ENCODE results near the gene PHOX2B.
"Not testable (repeated sequence)": the region's sequence is repeated elsewhere in the genome, so short reads cannot be mapped to it uniquely, and the experiment has no call there.

PHOX2B gene

DNA sequence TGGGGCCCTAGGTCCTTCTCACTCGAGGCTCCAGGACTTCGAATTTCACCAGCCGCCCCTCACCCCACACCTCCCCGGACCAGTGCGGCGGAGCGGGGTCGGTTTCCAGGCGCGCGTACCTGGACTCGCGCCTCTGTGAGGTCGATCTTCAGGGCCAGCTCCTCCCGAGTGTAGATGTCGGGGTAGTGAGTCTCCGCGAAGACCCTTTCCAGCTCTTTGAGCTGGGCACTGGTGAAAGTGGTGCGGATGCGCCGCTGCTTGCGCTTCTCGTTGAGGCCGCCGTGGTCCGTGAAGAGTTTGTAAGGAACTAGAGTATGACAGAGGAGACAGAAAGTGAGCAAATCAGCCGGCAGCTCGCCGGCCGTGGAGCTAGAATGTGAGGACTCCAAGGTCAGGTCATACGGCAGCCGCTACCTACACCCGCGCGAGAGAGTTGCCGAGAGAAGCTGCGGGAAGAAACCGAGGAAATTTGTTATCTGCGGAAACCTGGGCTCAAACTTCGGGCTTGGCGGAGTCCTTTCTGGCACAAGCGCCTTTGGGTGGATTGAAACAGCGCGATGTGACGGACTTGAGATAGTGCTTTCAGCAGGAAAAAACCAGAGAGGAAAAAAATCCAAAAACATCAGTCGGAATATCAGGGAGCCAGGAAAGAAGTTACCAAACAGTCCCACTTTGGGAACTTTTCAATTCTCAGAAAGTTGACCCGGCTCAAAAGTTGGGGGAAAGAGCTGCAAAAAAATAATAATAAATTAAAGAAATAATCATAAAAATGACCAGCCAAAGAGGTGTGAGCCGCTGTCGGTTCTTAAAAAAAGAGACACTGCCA lies 1.1 kb downstream of the PHOX2B start:
- no peak for DNase-seq

DNA sequence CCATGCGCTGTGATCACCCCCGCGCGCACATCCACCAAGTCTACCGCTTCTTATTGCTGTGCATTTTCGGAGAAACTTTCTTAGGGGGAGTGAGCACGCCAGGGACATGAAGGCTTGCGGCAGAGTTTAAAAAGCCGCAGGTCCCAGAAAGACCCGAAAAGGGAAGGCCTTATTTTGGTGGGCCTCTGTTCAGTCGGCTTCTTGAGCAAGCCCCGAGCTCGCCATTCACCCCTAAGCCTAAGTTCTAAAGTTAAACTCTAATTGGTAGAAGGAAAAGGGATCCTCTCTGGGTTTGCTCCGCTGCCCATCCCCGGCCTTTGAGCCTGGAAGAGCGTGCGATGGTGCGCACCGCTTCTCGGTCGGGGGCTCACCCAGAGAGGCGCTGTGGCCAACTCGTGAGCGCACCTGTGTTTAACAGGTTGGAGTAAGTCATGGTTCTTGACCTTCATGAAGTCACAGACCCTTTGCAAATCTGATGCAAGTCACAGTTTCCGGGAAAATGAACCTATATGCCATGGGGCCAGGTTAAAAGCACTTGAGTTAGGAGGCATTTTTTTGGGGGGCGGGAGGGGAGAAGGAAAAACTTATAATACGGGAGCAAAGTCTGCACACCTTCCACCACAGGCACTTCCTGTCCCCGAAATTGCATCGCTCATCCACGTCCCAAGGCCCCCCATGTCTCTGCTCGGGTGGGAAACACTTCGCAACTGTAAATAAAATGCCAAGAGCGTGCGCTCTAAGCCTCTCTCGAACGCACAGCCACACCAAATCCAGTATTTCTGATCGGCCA lies 1.9 kb downstream of the PHOX2B start:
- DNase-seq, result no peak

DNA sequence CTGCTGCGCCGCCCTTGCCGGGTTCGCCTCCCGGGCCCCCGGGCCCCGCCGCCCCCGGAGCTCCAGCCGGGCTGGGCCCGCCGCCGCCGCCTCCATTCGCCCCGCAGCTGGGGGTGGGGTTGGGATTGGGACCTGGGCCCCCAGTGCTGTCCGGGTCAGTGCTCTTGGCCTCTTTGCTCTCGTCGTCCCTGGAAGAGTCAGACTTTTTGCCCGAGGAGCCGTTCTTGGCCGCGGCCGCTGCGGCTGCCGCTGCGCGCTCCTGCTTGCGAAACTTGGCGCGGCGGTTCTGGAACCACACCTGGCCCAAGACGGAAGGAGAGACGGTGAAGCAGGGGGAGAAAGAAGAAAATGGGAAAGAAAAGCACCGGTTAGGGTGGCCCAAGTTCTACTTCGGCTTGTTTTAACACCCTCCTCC lies 2.5 kb downstream of the PHOX2B start:
- no peak for DNase-seq

DNA sequence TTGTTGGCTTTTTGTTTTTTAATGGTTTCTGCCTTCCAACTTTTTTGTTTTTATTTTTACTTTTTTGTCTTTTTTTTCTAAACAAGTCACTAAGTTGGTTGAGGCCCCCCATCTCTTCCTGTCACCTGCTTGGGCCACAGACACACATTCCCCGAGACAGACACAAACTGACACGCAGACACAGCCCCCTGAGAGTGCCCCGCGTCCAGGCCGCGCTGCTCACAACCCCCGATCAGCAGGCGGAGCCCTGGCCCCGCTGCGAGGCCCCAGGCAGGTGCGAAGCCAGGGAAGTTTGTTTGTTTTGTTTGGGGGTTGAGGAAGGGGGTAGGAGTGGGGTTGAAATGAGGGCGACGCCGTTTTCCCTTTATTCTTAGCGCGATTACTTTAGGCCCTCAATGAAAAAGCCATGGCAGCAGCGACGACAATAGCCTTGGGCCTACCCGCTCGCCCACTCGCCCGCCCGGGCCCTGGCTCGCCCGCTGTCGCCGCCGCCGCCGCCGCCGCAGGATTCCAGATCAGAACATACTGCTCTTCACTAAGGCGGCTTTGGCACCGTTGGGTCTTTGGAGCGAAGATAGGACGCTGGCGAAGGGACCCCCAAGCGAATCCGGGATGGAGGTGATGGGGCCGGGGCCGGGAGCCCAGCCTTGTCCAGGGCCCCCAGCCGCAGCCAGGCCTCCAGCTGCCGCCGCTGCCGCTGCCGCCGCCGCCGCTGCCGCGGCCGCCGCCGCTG lies 3.1 kb downstream of the PHOX2B start:
- DNase-seq, result no peak

DNA sequence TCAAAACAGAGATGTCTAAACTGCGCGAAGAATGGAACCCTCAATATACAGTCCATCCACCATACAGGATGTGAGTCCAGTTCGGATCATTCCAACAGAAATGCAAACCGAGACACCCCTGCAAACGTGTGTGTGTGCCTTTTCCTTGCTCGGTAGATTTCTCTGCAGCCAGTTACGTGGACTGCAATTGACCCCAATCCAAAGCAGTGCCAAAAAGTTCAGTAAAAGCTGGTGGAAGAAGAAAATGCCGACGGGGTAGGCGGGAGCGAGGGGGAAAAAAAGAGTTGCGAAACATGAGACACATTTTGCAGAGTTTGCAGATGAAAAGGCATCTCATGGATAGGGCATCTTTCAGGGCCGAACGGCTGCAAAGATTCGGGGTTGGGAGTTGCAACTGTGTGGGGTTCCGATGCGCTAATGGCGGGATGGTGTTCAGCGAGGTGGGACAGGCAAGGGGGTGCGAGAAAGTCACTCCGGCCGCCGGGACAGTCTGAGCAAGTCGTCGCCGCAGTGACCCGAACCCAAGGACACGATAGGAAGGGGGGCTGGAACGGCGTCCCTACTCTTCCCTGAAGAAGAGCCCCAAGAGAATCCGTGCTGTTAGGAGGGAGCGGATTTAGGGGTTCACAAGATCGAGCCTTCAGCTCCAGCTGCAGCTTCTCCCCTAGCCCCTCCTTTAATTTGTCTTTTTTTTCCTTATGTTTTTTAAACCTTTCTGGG lies 3.8 kb downstream of the PHOX2B start:
- no peak for DNase-seq

GRCh38 chr4:41741354-41741753 lies 7.2 kb downstream of the PHOX2B start:
- no peak for DNase-seq

DNA sequence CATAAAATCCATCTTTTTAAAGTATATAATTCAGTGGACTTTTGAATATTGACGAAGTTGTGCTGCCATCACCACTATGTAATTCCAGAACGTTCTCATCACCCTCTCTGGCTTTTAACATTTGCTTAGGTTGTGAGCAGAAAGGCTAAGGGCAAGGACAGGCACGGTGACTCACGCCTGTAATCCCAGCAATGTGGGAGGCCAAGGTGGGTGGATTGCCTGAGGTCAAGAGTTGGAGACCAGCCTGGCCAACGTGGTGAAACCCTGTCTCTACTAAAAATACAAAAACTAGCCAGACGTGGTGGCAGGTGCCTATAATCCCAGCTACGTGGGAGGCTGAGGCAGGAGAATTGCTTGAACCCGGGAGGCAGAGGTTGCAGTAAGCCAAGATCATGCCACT lies 11.0 kb downstream of the PHOX2B start:
- not testable (repeated sequence) for DNase-seq

DNA sequence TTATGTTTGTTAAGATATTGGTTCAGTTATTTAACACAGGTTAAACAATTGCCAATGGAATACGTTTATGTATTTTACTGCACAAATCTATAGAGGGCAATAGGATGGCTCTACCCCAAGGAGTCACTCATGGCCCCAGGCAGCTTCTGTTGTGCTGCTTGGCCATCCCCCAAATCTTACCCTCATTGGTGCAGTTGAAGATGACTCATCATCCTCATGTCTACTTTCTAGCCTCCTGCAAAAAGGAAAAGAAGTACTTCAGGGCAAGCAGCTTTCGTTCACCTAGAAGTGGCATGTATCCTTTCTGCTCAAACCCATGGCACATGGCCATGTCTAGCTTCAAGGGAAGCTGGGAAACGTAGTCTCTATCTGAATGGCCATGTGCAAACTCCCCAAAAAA lies 14.2 kb downstream of the PHOX2B start:
- no peak for DNase-seq

- DNase-seq, result no peak
Observed at GRCh38 chr4:41731569-41732126, 16.9 kb downstream of the PHOX2B start.

DNA sequence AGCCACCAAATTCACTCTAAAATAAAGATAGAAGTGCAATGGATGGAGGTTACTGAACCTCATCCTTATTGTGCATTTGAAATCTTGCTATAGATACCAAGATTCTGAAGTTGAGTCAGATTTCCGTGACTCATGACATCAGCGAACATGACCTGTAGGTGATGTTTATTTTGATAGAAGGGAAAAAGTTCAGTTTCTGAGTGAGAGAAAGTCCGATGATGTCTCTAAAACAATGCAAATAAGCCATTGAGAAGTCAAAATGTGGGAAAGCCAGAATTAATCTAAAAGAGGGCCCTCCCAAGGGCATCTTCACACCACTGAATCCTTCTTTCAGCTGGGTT lies 20.0 kb downstream of the PHOX2B start:
- no peak for DNase-seq

DNA sequence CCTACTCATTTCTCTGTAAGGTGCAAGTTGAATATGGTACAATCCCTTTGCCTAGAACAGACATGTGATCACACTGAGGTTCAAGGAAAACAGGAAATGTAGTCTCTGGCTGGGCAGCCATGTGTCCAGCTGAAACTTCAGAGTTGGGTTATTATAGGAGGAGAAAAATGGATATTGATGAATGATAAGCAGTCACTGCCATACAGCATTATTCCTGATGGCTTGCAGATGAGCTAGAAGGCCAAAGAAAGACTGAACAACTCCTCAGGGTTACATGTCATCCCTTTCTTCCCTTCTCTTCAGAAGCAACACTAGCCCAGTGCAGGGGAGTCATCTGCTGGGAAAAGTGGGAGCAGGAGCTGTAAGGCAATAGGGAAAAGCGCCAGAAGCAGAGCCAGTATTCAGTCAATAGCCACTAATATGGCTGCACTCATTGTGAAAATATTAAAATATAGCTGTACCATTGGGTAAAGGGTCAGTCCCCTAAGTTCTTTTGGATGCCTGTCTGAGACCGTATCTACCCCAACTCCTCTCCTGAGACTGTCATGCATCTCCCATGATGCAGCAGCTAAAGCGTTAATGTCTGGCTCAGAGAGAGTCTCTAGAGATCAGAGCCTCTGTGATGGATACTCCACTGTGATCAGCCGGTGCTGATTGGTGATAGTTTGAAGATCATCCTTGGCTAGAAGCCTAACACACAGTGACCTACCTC lies 20.5 kb downstream of the PHOX2B start:
- no peak for DNase-seq

DNA sequence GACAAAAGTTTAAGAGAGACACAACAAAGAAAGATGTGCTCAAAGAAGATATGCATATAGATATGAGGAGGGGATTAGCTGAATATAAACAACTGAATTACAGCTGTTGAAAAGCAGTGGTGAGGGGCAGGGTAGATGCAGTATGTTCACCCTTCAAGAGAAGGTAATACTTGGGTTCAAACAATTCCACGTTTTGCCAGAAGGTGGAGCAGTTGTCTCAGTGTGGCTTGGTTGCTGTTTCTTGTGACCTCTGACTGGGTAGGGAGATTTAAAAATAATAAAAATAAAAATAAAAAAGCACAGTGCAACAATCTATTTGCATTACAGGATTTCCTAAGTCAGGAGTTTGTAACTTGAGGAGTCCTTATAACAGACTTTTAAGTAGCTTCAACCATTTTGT lies 23.3 kb downstream of the PHOX2B start:
- DNase-seq, result no peak

DNA sequence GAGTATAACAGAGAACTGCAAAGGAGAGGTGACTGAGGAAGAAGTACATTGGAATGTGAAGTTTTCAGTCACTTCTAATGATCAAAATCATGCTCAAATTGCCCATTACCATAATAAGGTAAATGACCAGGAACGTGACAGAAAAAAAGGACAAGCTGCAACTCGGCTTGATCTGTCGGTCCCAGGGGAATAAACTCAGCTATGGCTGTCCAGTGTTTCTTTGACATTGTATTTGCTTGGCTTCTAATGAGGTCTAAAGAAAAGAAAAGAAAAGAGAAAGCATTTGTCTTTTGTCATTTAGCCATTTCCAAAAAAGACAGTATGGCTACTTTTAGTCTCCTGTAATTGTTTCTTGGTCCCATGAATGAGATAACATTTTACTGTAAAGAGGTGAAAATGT lies 25.2 kb downstream of the PHOX2B start:
- no peak for DNase-seq

DNA sequence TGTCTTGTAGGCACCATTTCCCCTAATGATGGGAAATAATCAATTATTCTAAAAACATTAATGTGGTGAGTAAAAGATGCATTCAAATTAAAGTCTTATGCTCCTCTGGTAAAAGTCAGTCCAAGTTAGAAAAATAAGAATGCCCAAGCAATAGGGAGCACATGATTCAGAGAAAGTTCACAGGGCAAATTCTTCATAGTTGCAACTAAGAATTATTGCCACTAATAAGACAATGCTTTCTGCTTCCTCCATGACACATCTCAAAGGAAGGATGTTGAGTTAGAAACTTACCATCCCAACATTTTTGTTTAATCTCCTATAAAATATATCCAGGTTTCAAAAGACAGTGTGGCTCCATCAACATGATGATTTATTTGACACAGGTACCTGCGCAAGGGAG lies 26.3 kb downstream of the PHOX2B start:
- no peak for DNase-seq

- DNase-seq, result no peak
Observed at GRCh38 chr4:41719417-41719816, 29.1 kb downstream of the PHOX2B start.

DNA sequence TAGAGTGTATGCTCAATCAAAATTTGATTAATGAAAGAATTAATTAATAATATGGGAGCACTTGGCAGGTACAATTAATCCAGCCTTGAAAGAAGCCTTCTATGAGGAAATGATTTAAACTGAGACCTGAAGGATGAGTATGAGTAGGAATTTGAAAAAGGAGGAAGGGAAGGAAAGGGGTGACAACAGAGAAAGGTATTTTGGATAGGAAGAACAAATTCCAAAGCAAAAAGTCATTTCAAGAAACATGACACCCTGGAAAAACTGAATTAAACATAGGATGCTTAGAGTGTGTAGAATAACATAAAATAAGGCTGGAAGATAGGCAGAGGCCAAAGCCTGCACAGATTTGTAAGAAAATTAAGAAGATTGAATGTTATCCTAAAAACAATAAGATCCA lies 29.6 kb downstream of the PHOX2B start:
- DNase-seq, result no peak

DNA sequence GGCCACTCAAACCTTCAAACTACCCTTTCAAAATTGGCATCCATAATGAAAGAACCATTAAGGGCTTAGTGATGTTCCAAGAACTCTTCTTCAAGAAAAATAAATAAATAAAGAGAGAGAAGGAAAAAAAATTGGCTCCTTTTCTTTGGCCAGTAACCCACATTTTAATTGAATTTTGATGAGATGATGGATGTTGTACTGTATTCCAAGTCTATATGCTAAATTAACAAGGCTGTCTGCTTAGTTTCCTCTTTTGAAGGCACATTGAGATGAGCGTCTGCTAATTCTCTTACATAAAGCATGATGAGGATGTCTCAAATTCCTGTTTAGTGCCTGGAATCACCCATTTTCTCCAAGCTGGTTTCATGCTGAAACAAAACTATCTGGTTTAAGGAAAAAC lies 33.4 kb downstream of the PHOX2B start:
- DNase-seq, result no peak

DNA sequence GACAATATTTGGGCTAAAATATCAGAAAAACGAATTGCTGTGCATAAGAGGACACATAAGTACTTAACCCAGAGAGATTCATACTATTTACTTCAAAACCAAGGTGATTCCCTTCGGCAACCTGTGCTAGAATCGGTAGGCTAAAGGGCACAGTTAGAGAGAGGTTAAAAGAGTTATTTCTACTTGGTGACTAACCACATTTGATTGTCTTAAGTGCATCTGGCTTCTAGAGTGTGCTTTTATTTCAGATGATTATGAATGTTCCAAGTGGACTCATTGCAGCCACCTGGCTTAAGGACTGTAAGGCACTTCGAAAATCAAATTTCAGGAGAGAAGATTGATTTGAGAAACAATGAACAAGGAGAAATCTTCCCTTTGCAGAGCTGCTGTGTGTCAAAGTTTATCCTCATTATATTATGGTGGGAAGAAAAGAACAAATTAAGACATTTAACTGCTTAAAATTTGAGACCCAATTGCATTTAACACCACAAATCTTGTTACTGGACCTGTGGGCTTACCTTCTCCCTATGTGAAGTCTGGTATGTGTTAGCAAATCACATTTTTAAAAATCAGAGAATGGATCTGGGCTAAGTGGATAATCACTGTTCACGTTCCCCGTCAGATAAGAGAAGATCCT lies 34.0 kb downstream of the PHOX2B start:
- DNase-seq, result no peak

DNA sequence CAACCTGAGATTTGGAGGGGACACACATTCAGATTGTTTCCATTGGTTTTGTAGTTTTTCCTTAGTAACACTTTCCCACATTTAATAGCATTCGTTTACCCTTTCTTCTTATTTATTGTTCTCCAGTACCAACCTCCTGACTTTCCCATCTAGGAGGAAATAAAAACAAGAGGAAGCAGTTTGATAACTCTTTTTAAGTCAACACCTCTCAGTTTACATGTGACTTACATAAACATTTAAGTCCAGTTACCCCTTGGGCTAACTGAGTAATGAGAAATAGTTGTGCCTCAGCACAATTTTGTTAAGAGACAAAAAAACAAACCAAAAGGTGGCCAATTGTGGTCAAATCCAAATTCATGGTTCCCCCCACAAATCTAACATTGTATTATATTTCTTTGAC lies 34.8 kb downstream of the PHOX2B start:
- no peak for DNase-seq

DNA sequence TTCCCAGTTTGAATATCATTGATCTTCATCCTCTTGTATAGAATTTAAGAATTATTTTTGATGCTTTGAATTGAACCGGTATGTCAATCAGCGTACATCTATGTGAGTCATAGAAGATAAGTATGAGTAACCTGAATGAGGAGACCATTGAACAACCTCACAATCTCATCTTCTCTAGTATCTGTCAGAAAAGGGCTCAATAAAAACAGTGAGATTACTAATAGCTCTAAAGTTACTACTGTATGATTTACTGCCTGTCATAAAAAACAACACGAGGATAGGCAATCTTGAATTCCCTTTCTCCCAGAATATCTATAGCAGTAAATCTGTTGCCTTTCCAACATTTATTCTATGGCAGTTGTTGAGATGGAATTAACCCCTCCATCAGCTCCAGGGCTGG lies 36.1 kb downstream of the PHOX2B start:
- DNase-seq, result no peak

GRCh38 chr4:41711654-41712053 lies 36.9 kb downstream of the PHOX2B start:
- not testable (repeated sequence) for DNase-seq

All from Kasumi-1 (cell line).